Lower lobe of right lung (tissue), 2 donors: Measurements from ENCODE around the gene ATL2. TPM values are rescaled to one million over a fixed set of nuclear protein-coding genes. Genes with fewer than 3 reads are reported as not detected.

ENCODE experiments used
- ATAC-seq, 2 donors: fragments of 200-7000 bp; cut with Tn5 transposase; one replicate each; pipeline ENCODE4 v1.9.1; 2020 to 2022; ENCODE audit warnings: mild to moderate bottlenecking in 2 of 2, moderate library complexity in 2 of 2
- DNase-seq: peaks from one replicate; pipeline ENCODE4 v3.0.0-alpha.2; 2020
- H3K27ac ChIP-seq: fragments of 200-600 bp; one replicate; pipeline ENCODE4 v1.8.0; 2022
- H3K27me3 ChIP-seq: fragments of 200-600 bp; one replicate; pipeline ENCODE4 v1.8.0; 2022; ENCODE audit warnings: low read depth
- H3K36me3 ChIP-seq: fragments of 200-600 bp; one replicate; pipeline ENCODE4 v1.8.0; 2022; ENCODE audit warnings: mild to moderate bottlenecking
- H3K4me1 ChIP-seq: fragments of 200-600 bp; one replicate; pipeline ENCODE4 v1.8.0; 2022
- H3K4me3 ChIP-seq: fragments of 200-600 bp; one replicate; pipeline ENCODE4 v1.8.0; 2022; ENCODE audit warnings: mild to moderate bottlenecking
- H3K9me3 ChIP-seq: fragments of 200-600 bp; one replicate; pipeline ENCODE4 v1.8.0; 2022
- intact Hi-C: fragments of 100-400 bp; cut with DNase I; formaldehyde crosslinking; loops from one replicate; pipeline ENCODE4 v1.11.0; 2022
- long read RNA-seq: library from polyadenylated mRNA; unstranded; transcript quantifications from one replicate; pipeline ENCODE4 v2.0.0, GENCODE V29; 2021
- total RNA-seq: library from RNA; stranded (reverse); fragmentation: NEBNext Ultra II Directional; extraction: Animal tissue kit (Norgen Biotek cat#: 25700); gene quantifications from one replicate; pipeline ENCODE4 v1.2.1, GENCODE V29; 2021
- TF ChIP-seq, protein P1 (sequence below): fragments of 200-600 bp; IDR thresholded peaks from one replicate; pipeline ENCODE4 v1.8.0; 2022; ENCODE audit warnings: antibody characterized with exemption, mild to moderate bottlenecking
- donor health status: DM: no; HTN: yes; CAD: no; lungs with severe emphysema.

Gene ATL2
- total RNA-seq, result 62.6 TPM
- long read RNA-seq, transcript ATL2-201 (13 exons, 2,868 nt), result major isoform, 25 of 48 reads
- long read RNA-seq, partial matches to known transcripts, result 11 of 48 reads
- long read RNA-seq, other reads (novel, unspliced or antisense), result 12 of 48 reads

- TF ChIP-seq, protein P1, sequence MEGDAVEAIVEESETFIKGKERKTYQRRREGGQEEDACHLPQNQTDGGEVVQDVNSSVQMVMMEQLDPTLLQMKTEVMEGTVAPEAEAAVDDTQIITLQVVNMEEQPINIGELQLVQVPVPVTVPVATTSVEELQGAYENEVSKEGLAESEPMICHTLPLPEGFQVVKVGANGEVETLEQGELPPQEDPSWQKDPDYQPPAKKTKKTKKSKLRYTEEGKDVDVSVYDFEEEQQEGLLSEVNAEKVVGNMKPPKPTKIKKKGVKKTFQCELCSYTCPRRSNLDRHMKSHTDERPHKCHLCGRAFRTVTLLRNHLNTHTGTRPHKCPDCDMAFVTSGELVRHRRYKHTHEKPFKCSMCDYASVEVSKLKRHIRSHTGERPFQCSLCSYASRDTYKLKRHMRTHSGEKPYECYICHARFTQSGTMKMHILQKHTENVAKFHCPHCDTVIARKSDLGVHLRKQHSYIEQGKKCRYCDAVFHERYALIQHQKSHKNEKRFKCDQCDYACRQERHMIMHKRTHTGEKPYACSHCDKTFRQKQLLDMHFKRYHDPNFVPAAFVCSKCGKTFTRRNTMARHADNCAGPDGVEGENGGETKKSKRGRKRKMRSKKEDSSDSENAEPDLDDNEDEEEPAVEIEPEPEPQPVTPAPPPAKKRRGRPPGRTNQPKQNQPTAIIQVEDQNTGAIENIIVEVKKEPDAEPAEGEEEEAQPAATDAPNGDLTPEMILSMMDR, result no peak
- H3K4me1 ChIP-seq, result peaks cover 49% of the 10 kb centered on the region
- DNase-seq (peak; percentile 98), ATAC-seq (peak; percentile 94 to 96)
- peak within 1 kb of the TSS; percentile 94 for H3K4me3 ChIP-seq
- no peaks in the 10 kb centered on the region for H3K9me3 ChIP-seq
- H3K27me3 ChIP-seq, result no peaks in the 10 kb centered on the region
- peak within 1 kb of the TSS; percentile 99 for H3K27ac ChIP-seq
- no peaks in the 10 kb centered on the region for H3K36me3 ChIP-seq
- intact Hi-C loops, result no loop called here
Measured at GRCh38 chr2:38377050-38377828, at the start of gene ATL2. Gene ATL2, minus strand, starts transcription at chr2:38377273. Its CDS starts 13 bp downstream, at chr2:38377260.

GRCh38 chr2:38423763-38424162 is 46.7 kb upstream of the ATL2 start:
- Histone ChIP-seq H3K4me3 (no peak overlapping the region), H3K27me3 (no peaks in the 10 kb centered on the region), H3K9me3 (no peaks in the 10 kb centered on the region), H3K36me3 (no peaks in the 10 kb centered on the region), H3K27ac (no peak overlapping the region), H3K4me1 (no peaks in the 10 kb centered on the region)
- no peak for DNase-seq
- intact Hi-C loops, result no loop called here
- ATAC-seq, result no peak
- TF ChIP-seq, protein P1, result no peak

DNA sequence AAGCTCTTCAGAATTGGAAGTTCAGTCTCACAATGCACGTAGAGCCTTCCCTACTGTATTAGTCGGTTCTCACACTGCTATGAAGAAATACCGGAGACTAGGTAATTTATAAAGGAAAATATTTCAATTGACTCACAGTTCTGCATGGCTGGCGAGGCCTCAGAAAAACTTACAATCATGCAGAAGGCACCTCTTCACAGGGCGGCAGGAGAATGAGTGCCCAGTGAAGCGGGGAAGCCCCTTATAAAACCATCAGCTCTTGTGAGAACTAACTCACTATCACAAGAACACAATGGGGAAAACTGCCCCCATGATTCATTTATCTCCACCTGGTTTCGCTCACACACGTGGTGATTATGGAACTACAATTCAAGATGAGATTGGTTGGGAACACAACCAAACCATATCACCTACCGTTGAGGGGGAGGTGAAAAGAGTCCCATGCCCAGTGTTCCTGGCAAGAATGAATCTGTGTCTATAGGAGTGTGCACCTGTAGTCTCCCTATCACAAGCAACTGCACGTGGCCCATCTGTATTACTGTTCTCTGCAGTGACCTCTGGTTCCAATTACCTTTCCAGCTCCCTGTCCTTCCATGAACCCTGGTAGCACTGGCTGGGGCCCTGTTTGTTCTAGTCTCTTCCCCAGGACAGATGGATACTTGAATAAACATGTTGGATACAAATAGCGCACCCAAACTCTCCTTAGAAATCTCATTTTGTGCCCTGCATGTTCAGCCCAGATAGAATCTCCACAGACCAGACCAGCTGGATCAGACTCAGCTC is 44.4 kb upstream of the ATL2 start:
- no peaks in the 10 kb centered on the region for H3K9me3 ChIP-seq
- no peak overlapping the region for H3K27ac ChIP-seq
- ATAC-seq, result no peak
- intact Hi-C loops, result no loop called here
- no peak overlapping the region for H3K4me3 ChIP-seq
- TF ChIP-seq, protein P1, result no peak
- H3K4me1 ChIP-seq, result no peaks in the 10 kb centered on the region
- no peaks in the 10 kb centered on the region for H3K36me3 ChIP-seq
- no peak for DNase-seq
- H3K27me3 ChIP-seq, result no peaks in the 10 kb centered on the region

- ATAC-seq, result no peak
- no peak for DNase-seq
- Histone ChIP-seq H3K27ac (no peak overlapping the region), H3K4me3 (no peak overlapping the region), H3K4me1 (no peaks in the 10 kb centered on the region), H3K27me3 (no peaks in the 10 kb centered on the region), H3K9me3 (no peaks in the 10 kb centered on the region), H3K36me3 (no peaks in the 10 kb centered on the region)
- TF ChIP-seq, protein P1, result no peak
- intact Hi-C loops, result no loop called here
Measured at GRCh38 chr2:38419499-38419898, 42.4 kb upstream of the ATL2 start.

- TF ChIP-seq, protein P1, result no peak
- intact Hi-C loops, result no loop called here
- Histone ChIP-seq H3K27ac (no peak overlapping the region), H3K4me1 (no peaks in the 10 kb centered on the region), H3K4me3 (no peak overlapping the region), H3K9me3 (no peaks in the 10 kb centered on the region), H3K27me3 (no peaks in the 10 kb centered on the region), H3K36me3 (no peaks in the 10 kb centered on the region)
- ATAC-seq (no peak), DNase-seq (no peak)
Measured at GRCh38 chr2:38418735-38419134, 41.7 kb upstream of the ATL2 start.
